A549 (cell line): Measurements from ENCODE around the gene SHC3. TPM values are rescaled to one million over a fixed set of nuclear protein-coding genes. Genes with fewer than 3 reads are reported as not detected.

ENCODE experiments used
- ATAC-seq, 2 experiments: fragments of 200-7000 bp in 1 of 2; fragments of >200 bp in 1 of 2; cut with Nextera tagmentation in 1 of 2; cut with Tn5 transposase in 1 of 2; 3 replicates each; pipeline versions ENCODE4 v1.8.0 to v1.9.1; 2018 to 2020; ENCODE audit warnings: mild to moderate bottlenecking in 1 of 2, moderate library complexity in 1 of 2
- CTCF ChIA-PET: fragments of 300-600 bp; sonication (Branson Sonifier 250); formaldehyde crosslinking; extraction: SDS; loops from one replicate; lab custom pipeline; 2021; ENCODE audit warnings: antibody characterized with exemption, inconsistent platforms; lab: Yijun Ruan, JAX
- POLR2A ChIA-PET: fragments of 350-600 bp; formaldehyde crosslinking; extraction: SDS; loops from one replicate; lab custom pipeline; 2021; ENCODE audit warnings: antibody characterized with exemption, inconsistent platforms; lab: Yijun Ruan, JAX
- DNase-seq, 2 experiments: peaks; one replicate each; pipeline versions ENCODE4 v3.0.0 to v3.0.0-alpha.2; 2011 to 2016; ENCODE audit warnings: low read depth in 1 of 2, low spot score in 1 of 2
- FAIRE-seq: peaks from 2 replicates; lab custom pipeline; 2011; peaks lifted over from hg19 to GRCh38; lab: Jason Lieb, UNC
- H3K27ac ChIP-seq, 2 experiments: fragments of >200 bp; sonication (Bioruptor Twin); formaldehyde crosslinking; 3 replicates each; pipeline ENCODE4 v1.5.1; 2016 to 2017
- H3K4me1 ChIP-seq: fragments of >200 bp; sonication (Bioruptor Twin); formaldehyde crosslinking; 3 replicates; pipeline ENCODE4 v1.6.1; 2016
- H3K4me2 ChIP-seq: fragments of >200 bp; sonication (Bioruptor Twin); formaldehyde crosslinking; 3 replicates; pipeline ENCODE4 v1.6.1; 2016
- H3K4me3 ChIP-seq: fragments of >200 bp; sonication (Bioruptor Twin); formaldehyde crosslinking; 3 replicates; pipeline ENCODE4 v1.5.1; 2016
- H3K9me3 ChIP-seq: fragments of >200 bp; sonication (Bioruptor Twin); formaldehyde crosslinking; 3 replicates; pipeline ENCODE4 v1.6.1; 2016
- BCL3 ChIP-seq: fragments of >200 bp; sonication (Bioruptor Twin); formaldehyde crosslinking; IDR thresholded peaks from 3 replicates; pipeline ENCODE4 v1.6.1; 2016
- BHLHE40 ChIP-seq: IDR thresholded peaks from 2 replicates; pipeline ENCODE4 v1.6.1; 2012; ENCODE audit warnings: low read depth, low read length, inconsistent platforms
- CBX2 ChIP-seq: fragments of 200-600 bp; sonication (generic); IDR thresholded peaks from 2 replicates; pipeline ENCODE4 v1.6.1; 2016; ENCODE audit warnings: low read depth, mild to moderate bottlenecking, borderline replicate concordance
- CBX8 ChIP-seq: fragments of 200-600 bp; sonication (generic); IDR thresholded peaks from 2 replicates; pipeline ENCODE4 v1.6.1; 2016
- CHD2 ChIP-seq: fragments of 150-350 bp; IDR thresholded peaks from 2 replicates; pipeline ENCODE4 v1.6.1; 2014; ENCODE audit warnings: low read length; ENCODE audit not compliant: partially characterized antibody
- CHD4 ChIP-seq: fragments of 200-600 bp; sonication (generic); IDR thresholded peaks from 2 replicates; pipeline ENCODE4 v1.6.1; 2016; ENCODE audit warnings: antibody characterized with exemption, mild to moderate bottlenecking, borderline replicate concordance
- EHF ChIP-seq: fragments of 250-450 bp; sonication (Bioruptor Pico); IDR thresholded peaks from 2 replicates; pipeline ENCODE4 v1.5.0; 2020; ENCODE audit warnings: mild to moderate bottlenecking
- ELK1 ChIP-seq: fragments of 150-350 bp; IDR thresholded peaks from 2 replicates; pipeline ENCODE4 v1.6.1; 2014; ENCODE audit warnings: low read depth, mild to moderate bottlenecking, low read length
- FOSB ChIP-seq: fragments of 250-450 bp; sonication (Bioruptor Pico); IDR thresholded peaks from 2 replicates; pipeline ENCODE4 v1.5.0; 2020; ENCODE audit warnings: mild to moderate bottlenecking, moderate library complexity
- FOXS1 ChIP-seq: fragments of 250-450 bp; sonication (Bioruptor Pico); IDR thresholded peaks from 2 replicates; pipeline ENCODE4 v1.5.0; 2020; ENCODE audit warnings: mild to moderate bottlenecking, moderate library complexity
- GATA3 ChIP-seq: IDR thresholded peaks from 2 replicates; pipeline ENCODE4 v1.6.1; 2012; ENCODE audit warnings: borderline replicate concordance
- HEYL ChIP-seq: fragments of 250-450 bp; sonication (Bioruptor Pico); IDR thresholded peaks from 2 replicates; pipeline ENCODE4 v1.8.0; 2021; ENCODE audit warnings: mild to moderate bottlenecking, moderate library complexity
- HOXB13 ChIP-seq: fragments of 250-450 bp; sonication (Bioruptor Pico); IDR thresholded peaks from 2 replicates; pipeline ENCODE4 v1.5.0; 2020; ENCODE audit warnings: low read depth, mild to moderate bottlenecking, moderate library complexity
- KDM1A ChIP-seq: fragments of 200-600 bp; sonication (generic); IDR thresholded peaks from 2 replicates; pipeline ENCODE4 v1.6.1; 2016; ENCODE audit warnings: low read depth, mild to moderate bottlenecking
- KDM5A ChIP-seq: fragments of 200-600 bp; sonication (generic); IDR thresholded peaks from 2 replicates; pipeline ENCODE4 v1.6.1; 2016; ENCODE audit warnings: antibody characterized with exemption, mild to moderate bottlenecking
- MAX ChIP-seq: IDR thresholded peaks from 2 replicates; pipeline ENCODE4 v1.6.1; 2012
- MYC ChIP-seq: IDR thresholded peaks from 2 replicates; pipeline ENCODE4 v1.6.1; 2012; ENCODE audit warnings: mild to moderate bottlenecking, inconsistent platforms, low read length, improper control_type of control experiment, borderline replicate concordance
- NFE2L2 ChIP-seq: fragments of 150-350 bp; conservative IDR thresholded peaks from 2 replicates; pipeline ENCODE4 v1.6.1; 2014; ENCODE audit warnings: low read length
- NPAS2 ChIP-seq: fragments of 250-450 bp; sonication (Bioruptor Pico); IDR thresholded peaks from 2 replicates; pipeline ENCODE4 v1.8.0; 2022; ENCODE audit warnings: mild to moderate bottlenecking, moderate library complexity, borderline replicate concordance
- NR3C1 ChIP-seq: fragments of >200 bp; sonication (Bioruptor Twin); formaldehyde crosslinking; IDR thresholded peaks from 3 replicates; pipeline ENCODE4 v1.6.1; 2017
- PHF8 ChIP-seq: fragments of 200-600 bp; sonication (generic); IDR thresholded peaks from 2 replicates; pipeline ENCODE4 v1.6.1; 2016; ENCODE audit warnings: low read depth, mild to moderate bottlenecking, antibody characterized with exemption, moderate library complexity, borderline replicate concordance
- POLR2AphosphoS2 ChIP-seq: conservative IDR thresholded peaks from 2 replicates; pipeline ENCODE4 v1.6.1; 2012; ENCODE audit warnings: low read length, improper control_type of control experiment, inconsistent platforms
- RARB ChIP-seq: fragments of 250-450 bp; sonication (Bioruptor Pico); IDR thresholded peaks from 2 replicates; pipeline ENCODE4 v1.8.0; 2021; ENCODE audit warnings: mild to moderate bottlenecking, moderate library complexity
- REST ChIP-seq: fragments of 200-600 bp; sonication (generic); IDR thresholded peaks from 2 replicates; pipeline ENCODE4 v1.6.1; 2016; ENCODE audit warnings: antibody characterized with exemption, mild to moderate bottlenecking, moderate library complexity
- SMC3 ChIP-seq: fragments of >200 bp; sonication (Bioruptor Twin); formaldehyde crosslinking; IDR thresholded peaks from 3 replicates; pipeline ENCODE4 v1.6.1; 2018; ENCODE audit warnings: inconsistent platforms
- TFCP2L1 ChIP-seq: fragments of 250-450 bp; sonication (Bioruptor Pico); IDR thresholded peaks from 2 replicates; pipeline ENCODE4 v1.5.0; 2021; ENCODE audit warnings: mild to moderate bottlenecking
- TP53 ChIP-seq: fragments of 250-450 bp; sonication (Bioruptor Pico); IDR thresholded peaks from 2 replicates; pipeline ENCODE4 v1.5.0; 2021; ENCODE audit warnings: mild to moderate bottlenecking, moderate library complexity
- ZC3H11A ChIP-seq: fragments of 450-650 bp; IDR thresholded peaks from 2 replicates; pipeline ENCODE4 v1.6.1; 2014; ENCODE audit warnings: antibody characterized with exemption, mild to moderate bottlenecking
- WGBS: methylation state at CpG from one replicate; pipeline ENCODE4 v1.1.6; 2017; ENCODE audit errors: missing lambda C conversion rate; 5-methylcytosine and 5-hydroxymethylcytosine counted together
- polyA plus RNA-seq, 4 experiments: library from polyadenylated mRNA; depleted of rRNA in 3 of 4; stranded (reverse); fragments of >200 nt; fragmentation: RNase III in 1 of 4; extraction: RNeasy Plus Mini Kit Qiagen cat#74134 plus additional on column Dnase treatment in 1 of 4; gene quantifications; 2 replicates in 3 of 4; 3 replicates in 1 of 4; pipeline ENCODE4 v1.2.3, GENCODE V29; 2011 to 2017
- TF ChIP-seq, protein P1 (sequence below): fragments of 250-450 bp; sonication (Bioruptor Pico); IDR thresholded peaks from 2 replicates; pipeline ENCODE4 v1.5.0; 2020; ENCODE audit warnings: low read depth, mild to moderate bottlenecking, moderate library complexity
- TF ChIP-seq, protein P2 (sequence below): fragments of >200 bp; sonication (Bioruptor Twin); formaldehyde crosslinking; IDR thresholded peaks from 2 replicates; pipeline ENCODE4 v1.6.1; 2016

The SHC3 gene
- polyA plus RNA-seq, 2 of the 4 experiments (the other 2 are of a cell fraction): 0.09 to 0.88 TPM

DNA sequence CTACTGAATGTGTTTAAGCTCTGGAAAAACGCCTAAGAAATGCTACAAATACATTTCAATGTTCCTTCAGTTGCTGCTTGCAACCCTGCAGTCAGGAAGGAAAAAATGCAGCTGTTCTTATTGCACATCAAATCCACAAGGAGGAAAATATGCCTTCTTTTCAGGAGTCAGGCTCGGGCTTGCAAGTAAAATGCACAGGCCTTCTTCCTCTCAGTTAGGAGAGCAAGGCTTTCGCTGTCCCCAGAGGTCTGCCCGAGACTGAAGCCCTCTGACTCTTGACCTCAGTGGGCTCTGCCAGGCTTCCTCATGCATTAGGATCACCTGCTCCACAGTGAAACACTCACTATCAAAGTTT lies 899 bp upstream of the SHC3 start:
- FAIRE-seq (no peak), DNase-seq (peak in 1 of 2 experiments; percentile 27), ATAC-seq (peak; percentile 22 to 38; a peak in 4 of 6 replicates)
- H3K4me1 ChIP-seq: peaks cover 20% of the 10 kb centered on the region; the same call in 2 of the 3 replicates
- H3K9me3 ChIP-seq: no peaks in the 10 kb centered on the region
- H3K4me2 ChIP-seq: peak overlapping the region; percentile 86
- WGBS: 48% methylated on average over 4 of the region's 4 CpGs
- POLR2A ChIA-PET: interaction anchor here (2.1 kb wide), 1 partner anchor 25 kb away, joined by 8 read pairs; no protein-coding TSS in a partner anchor
- H3K4me3 ChIP-seq: peak overlapping the region; percentile 40
- TF ChIP-seq TFCP2L1 (no peak), CBX2 (no peak), CHD4 (no peak), NPAS2 (CRISPR knock-in tag) (no peak), RARB (CRISPR knock-in tag) (no peak), CBX8 (no peak), CHD2 (no peak), NR3C1 (no peak), SMC3 (no peak), KDM1A (no peak), REST (no peak), PHF8 (no peak), HOXB13 (CRISPR knock-in tag) (no peak), POLR2AphosphoS2 (no peak), ELK1 (no peak), NFE2L2 (no peak), BHLHE40 (no peak)
- CTCF ChIA-PET: interaction anchor here (1.6 to 1.9 kb wide), 2 partner anchors 10 to 25 kb away, joined by 4 read pairs; no protein-coding TSS in a partner anchor
- peak overlapping the region; percentile 74 to 86; a peak in 5 of 6 replicates for H3K27ac ChIP-seq

DNA sequence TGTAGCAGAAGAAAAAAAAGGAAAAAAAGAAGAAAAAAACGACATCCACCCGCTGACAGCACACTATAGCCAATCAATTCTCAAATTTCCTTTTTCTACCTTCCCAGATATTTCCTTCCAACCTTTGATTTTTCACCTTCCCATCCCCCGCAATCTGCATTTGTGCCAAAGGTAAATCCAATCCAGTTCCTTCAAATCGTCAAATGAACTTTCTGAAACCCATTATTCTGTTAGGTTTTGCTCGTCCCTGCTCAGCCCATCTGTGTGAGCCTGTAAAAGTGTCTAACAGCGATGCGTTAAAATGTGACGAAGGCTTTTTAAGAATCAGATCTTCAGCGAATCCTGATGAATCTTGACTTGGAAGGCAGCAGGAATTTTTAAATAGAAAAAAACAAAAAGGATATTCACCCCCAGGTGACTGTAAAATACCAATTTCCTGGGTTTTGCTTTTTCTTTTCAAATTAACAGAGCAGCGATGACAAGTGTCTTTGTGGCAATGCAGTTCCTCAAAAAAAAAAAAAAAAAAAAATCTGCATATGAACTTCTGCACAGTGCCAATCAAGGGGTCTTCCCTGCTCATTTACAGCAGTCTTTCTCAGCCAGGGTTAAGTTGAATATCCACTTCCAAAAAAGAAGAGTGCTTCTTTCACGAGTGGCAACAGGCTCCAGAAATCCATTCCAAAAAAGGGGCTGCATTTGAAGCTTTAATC lies 367 bp upstream of the SHC3 start:
- Histone ChIP-seq H3K4me2 (peak overlapping the region; percentile 86), H3K9me3 (no peaks in the 10 kb centered on the region), H3K27ac (peak overlapping the region in 1 of 2 experiments; percentile 86; a peak in 4 of 6 replicates), H3K4me1 (peaks cover 20% of the 10 kb centered on the region; the same call in 2 of the 3 replicates), H3K4me3 (peak overlapping the region; percentile 47)
- FAIRE-seq: no peak
- TF ChIP-seq ZC3H11A: no peak
- no peak for TF ChIP-seq EHF
- no peak for TF ChIP-seq CHD4
- no peak for TF ChIP-seq HEYL
- no peak for TF ChIP-seq SMC3
- no peak for TF ChIP-seq KDM5A
- no peak for TF ChIP-seq BCL3
- no peak for TF ChIP-seq MYC
- no peak for TF ChIP-seq ELK1
- no peak for TF ChIP-seq FOSB
- TF ChIP-seq, protein P1, sequence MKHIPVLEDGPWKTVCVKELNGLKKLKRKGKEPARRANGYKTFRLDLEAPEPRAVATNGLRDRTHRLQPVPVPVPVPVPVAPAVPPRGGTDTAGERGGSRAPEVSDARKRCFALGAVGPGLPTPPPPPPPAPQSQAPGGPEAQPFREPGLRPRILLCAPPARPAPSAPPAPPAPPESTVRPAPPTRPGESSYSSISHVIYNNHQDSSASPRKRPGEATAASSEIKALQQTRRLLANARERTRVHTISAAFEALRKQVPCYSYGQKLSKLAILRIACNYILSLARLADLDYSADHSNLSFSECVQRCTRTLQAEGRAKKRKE (CRISPR knock-in tag): no peak
- TF ChIP-seq MAX: no peak
- TF ChIP-seq TFCP2L1: no peak
- TF ChIP-seq, protein P2, sequence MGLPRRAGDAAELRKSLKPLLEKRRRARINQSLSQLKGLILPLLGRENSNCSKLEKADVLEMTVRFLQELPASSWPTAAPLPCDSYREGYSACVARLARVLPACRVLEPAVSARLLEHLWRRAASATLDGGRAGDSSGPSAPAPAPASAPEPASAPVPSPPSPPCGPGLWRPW: no peak
- TF ChIP-seq FOXS1 (CRISPR knock-in tag): no peak
- TF ChIP-seq TP53 (CRISPR knock-in tag): no peak
- TF ChIP-seq GATA3: no peak
- ChIA-PET POLR2A (interaction anchor here (2.1 kb wide), 1 partner anchor 25 kb away, joined by 8 read pairs; no protein-coding TSS in a partner anchor), CTCF (interaction anchor here (1.6 to 1.9 kb wide), 2 partner anchors 10 to 25 kb away, joined by 4 read pairs; no protein-coding TSS in a partner anchor)
- no peak for ATAC-seq
- WGBS: 84% methylated on average over 11 of the region's 11 CpGs
- no peak for DNase-seq
